DMS 273 treated with DMSO at 0.1 percent for 48 hours (cell line): ENCODE data around the gene PRTG.
"Not testable (repeated sequence)": the region's sequence is repeated elsewhere in the genome, so short reads cannot be mapped to it uniquely, and the experiment has no call there.

ENCODE experiments used
- DNase-seq: peaks from one replicate; lab custom pipeline; 2025; lab: John Stamatoyannopoulos, UW

The PRTG gene

GRCh38 chr15:55633731-55634130 is 109.2 kb downstream of the PRTG start:
- no peak for DNase-seq

- DNase-seq = no peak
These were observed 110.5 kb downstream of the PRTG start for GRCh38 chr15:55632434-55632833.

GRCh38 chr15:55630858-55631257 is 112.1 kb downstream of the PRTG start:
- DNase-seq = no peak

GRCh38 chr15:55628369-55628730 is 114.6 kb downstream of the PRTG start:
- DNase-seq = no peak

GRCh38 chr15:55627730-55628368 is 115.1 kb downstream of the PRTG start:
- no peak for DNase-seq

GRCh38 chr15:55619783-55620182 is 123.2 kb downstream of the PRTG start:
- no peak for DNase-seq

- no peak for DNase-seq
These were observed 124.6 kb downstream of the PRTG start for GRCh38 chr15:55618387-55618786.

- no peak for DNase-seq
These were observed 127.5 kb downstream of the PRTG start for GRCh38 chr15:55615445-55615844.

GRCh38 chr15:55613727-55614126 is 129.2 kb downstream of the PRTG start:
- no peak for DNase-seq

- no peak for DNase-seq
These were observed 136.7 kb downstream of the PRTG start for GRCh38 chr15:55606214-55606613.

- no peak for DNase-seq
These were observed 141.6 kb downstream of the PRTG start for GRCh38 chr15:55601374-55601773.

GRCh38 chr15:55599439-55599838 is 143.5 kb downstream of the PRTG start:
- no peak for DNase-seq

GRCh38 chr15:55593019-55593418 is 149.9 kb downstream of the PRTG start:
- DNase-seq = not testable (repeated sequence)

- no peak for DNase-seq
These were observed 152.2 kb downstream of the PRTG start for GRCh38 chr15:55590788-55591187.

GRCh38 chr15:55589287-55589686 is 153.7 kb downstream of the PRTG start:
- DNase-seq = no peak

- no peak for DNase-seq
These were observed 154.2 kb downstream of the PRTG start for GRCh38 chr15:55588815-55589115.

GRCh38 chr15:55588070-55588814 is 154.7 kb downstream of the PRTG start, which contains the start of gene PYGO1:
Gene PYGO1, minus strand, starts transcription at chr15:55588345. Its CDS starts 462 bp downstream, at chr15:55587883.
- DNase-seq = peak; percentile 14

GRCh38 chr15:55587321-55588069 is 155.5 kb downstream of the PRTG start:
- no peak for DNase-seq

- no peak for DNase-seq
These were observed 156.1 kb downstream of the PRTG start for GRCh38 chr15:55586808-55587207.

GRCh38 chr15:55576943-55577342 is 166.0 kb downstream of the PRTG start:
- DNase-seq = no peak

GRCh38 chr15:55574096-55574495 is 168.9 kb downstream of the PRTG start:
- no peak for DNase-seq

GRCh38 chr15:55573224-55573623 is 169.7 kb downstream of the PRTG start:
- DNase-seq = no peak
